ENCODE results near the gene WHRN.

The WHRN gene

DNA sequence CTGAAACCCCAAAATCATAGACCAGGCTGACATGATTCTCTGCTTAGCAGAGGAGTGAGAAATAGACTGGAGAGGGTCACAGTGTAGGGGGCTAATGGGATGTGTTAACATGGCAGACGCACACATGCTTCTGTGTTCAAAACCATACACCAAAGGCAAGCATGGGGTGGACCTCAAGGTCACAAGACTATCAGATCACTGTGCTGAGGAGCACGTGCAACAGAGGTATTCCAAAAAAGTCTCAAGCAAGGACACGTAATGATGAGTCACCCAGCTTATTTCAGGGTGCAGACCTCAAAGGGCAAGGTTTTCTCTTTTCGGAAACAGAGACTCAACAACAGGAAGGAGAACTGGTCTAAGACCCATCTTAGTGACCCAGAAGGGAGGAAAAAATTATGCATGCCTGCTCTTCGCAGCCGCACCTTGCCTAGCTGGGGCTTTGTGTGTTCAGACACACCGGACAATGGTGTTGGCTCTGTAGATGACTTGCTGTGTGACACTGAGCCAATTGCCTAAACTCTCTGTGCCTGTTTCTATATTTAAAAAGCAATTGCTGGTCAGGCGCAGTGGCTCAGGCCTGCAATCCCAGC is 20.3 kb downstream of the WHRN start:
- no peak overlapping the region for H3K4me3 ChIP-seq (ENCODE audit: low read length)
- DNase-seq (ENCODE audit: low read depth), result peak; percentile 72
- TF ChIP-seq, protein P1, sequence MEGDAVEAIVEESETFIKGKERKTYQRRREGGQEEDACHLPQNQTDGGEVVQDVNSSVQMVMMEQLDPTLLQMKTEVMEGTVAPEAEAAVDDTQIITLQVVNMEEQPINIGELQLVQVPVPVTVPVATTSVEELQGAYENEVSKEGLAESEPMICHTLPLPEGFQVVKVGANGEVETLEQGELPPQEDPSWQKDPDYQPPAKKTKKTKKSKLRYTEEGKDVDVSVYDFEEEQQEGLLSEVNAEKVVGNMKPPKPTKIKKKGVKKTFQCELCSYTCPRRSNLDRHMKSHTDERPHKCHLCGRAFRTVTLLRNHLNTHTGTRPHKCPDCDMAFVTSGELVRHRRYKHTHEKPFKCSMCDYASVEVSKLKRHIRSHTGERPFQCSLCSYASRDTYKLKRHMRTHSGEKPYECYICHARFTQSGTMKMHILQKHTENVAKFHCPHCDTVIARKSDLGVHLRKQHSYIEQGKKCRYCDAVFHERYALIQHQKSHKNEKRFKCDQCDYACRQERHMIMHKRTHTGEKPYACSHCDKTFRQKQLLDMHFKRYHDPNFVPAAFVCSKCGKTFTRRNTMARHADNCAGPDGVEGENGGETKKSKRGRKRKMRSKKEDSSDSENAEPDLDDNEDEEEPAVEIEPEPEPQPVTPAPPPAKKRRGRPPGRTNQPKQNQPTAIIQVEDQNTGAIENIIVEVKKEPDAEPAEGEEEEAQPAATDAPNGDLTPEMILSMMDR (conservative IDR thresholded peaks at IDR 0.05; ENCODE audit: low read length), result no peak

DNA sequence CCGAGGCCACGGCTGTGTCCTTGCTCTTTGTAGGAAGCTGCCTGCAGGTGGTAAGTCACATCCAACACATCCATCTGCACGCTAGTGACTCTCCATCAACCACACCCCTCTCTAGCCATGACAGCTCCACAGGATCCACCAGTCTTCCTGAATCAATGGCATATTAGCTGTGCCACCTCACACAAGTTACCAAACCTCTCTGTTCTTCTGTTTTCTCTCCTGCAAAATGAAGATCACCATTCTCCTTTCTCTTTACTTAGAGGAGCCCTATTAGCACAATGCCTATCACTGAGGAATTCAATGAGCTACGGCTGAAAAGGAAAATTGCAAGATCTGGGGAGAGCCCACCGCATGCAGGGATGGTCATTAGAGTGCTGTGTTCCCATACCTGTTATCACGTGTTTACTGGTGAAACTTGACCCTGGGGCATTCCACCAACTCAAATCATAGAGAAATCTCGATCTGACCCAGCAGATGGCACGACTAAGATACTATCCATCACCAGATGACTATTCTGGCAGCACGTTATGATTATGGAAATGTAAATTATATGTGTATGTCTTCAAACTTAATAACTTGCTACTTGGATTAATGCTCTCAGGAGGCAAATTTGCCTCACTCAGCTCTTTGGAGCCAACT is 20.9 kb downstream of the WHRN start:
- TF ChIP-seq, protein P1 (conservative IDR thresholded peaks at IDR 0.05; ENCODE audit: low read length), result no peak
- no peak overlapping the region for H3K4me3 ChIP-seq (ENCODE audit: low read length)
- no peak for DNase-seq (ENCODE audit: low read depth)

DNA sequence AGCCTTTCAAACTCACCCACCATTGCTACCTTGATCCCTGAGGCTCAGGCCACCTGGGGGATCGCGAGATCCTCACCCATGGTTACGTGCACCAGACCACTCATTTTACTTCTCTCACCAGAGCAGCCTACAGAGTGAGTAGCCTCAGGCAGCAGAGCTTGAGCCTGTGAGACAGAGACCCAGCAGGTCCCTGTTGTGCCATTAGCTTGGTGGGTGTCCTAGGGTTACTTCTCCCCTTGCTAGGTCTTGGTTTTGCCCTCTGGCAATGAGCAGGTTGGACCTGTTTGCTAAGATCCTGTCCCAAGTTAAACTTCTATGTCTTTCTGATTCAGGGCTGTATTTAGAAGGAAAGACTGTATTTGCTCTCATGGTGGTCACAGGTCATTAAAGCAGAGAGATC is 21.8 kb downstream of the WHRN start:
- H3K4me3 ChIP-seq (ENCODE audit: low read length), result no peak overlapping the region
- TF ChIP-seq, protein P1 (conservative IDR thresholded peaks at IDR 0.05; ENCODE audit: low read length), result no peak
- no peak for DNase-seq (ENCODE audit: low read depth)

DNA sequence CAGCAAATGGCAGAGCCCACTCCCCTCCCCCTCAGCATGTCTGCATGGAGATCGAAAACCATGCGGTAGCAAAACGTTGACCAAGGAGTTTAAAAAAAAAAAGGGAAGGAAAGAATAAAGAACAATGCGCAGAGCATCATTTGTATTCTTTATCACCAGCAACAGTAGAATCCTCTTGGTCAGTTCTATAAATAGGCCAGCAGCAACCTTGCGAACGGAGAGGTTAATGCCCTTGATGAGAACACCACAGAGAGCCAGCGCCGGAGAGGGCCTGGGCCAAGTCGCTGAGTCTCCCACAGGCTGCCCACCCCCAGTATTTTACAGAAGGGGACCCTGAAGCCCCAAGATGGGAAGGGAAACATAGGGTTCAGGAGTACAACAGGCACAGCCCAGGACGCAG is 22.7 kb downstream of the WHRN start:
- DNase-seq (ENCODE audit: low read depth), result no peak
- TF ChIP-seq, protein P1 (conservative IDR thresholded peaks at IDR 0.05; ENCODE audit: low read length), result no peak
- H3K4me3 ChIP-seq (ENCODE audit: low read length), result no peak overlapping the region

DNA sequence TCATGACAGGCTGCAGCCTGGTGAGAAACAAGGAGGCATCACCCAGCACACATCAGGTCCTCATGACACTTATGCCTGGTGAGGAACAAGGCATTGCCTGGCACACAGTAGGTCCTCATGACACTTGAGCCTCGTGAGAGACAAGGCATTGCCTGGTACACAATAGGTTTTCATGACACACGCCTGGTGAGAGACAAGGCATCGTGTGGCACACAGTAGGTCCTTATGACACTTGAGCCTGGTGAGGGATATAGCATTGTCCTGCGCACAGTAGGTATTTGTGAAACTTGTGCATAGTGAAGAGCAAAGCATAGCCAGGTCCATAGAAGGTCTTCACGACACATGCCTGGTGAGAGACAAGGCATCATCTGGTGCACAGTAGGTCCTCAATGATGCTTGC is 23.5 kb downstream of the WHRN start:
- DNase-seq (ENCODE audit: low read depth), result no peak
- no peak overlapping the region for H3K4me3 ChIP-seq (ENCODE audit: low read length)
- TF ChIP-seq, protein P1 (conservative IDR thresholded peaks at IDR 0.05; ENCODE audit: low read length), result no peak

DNA sequence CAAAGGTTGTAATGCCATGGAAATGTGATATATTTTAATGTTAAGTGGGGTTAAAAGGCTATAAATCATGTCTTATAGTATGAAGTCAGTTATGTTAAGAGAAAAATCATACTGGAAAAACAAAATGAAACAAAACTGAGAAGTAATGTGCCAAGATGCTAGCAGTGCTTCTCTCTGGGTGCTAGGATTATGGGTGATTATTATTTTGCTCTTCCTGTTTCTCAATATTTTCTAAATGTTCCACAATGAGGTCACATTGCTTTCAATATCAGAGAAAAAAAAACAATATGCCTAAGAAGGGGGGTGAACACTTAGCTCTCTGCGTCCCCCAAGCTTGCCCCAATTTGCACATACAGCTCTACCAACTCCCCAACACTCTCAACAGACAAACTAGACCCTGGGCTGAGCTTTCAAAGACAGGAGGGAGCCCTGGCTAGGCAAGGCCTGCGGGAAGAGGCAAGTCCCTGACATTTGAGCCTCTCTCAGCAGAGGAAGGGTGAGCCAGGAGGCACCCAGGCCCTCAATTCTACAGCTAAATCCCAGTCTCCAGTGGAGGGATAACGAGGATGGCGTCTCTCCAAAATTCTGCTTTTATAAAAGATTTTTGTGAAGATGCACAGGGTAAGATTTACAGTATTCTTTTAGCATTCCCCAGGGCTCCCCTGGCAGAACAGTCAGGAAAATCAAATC is 24.4 kb downstream of the WHRN start:
- no peak for DNase-seq (ENCODE audit: low read depth)
- H3K4me3 ChIP-seq (ENCODE audit: low read length), result no peak overlapping the region
- TF ChIP-seq, protein P1 (conservative IDR thresholded peaks at IDR 0.05; ENCODE audit: low read length), result no peak

DNA sequence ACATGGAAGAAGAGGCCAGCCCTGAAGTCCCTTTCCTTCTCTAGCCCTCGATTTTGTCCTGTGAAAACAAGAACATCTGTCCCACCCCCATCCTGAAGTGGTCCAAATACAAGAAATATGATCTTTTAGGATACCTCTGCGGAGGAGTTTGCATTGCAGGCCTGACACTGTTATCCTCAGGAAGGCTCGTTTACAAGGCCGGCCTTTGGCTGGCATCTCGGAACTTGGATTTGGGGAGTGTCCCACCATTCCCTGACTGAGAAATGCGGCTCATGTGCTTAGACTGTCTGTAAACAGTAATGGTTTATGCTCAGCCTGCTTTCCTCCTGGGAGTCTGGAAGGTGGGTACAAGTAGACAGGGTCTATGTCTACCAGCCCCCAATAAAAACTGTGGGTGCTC is 26.4 kb downstream of the WHRN start:
- no peak for DNase-seq (ENCODE audit: low read depth)
- no peak overlapping the region for H3K4me3 ChIP-seq (ENCODE audit: low read length)
- TF ChIP-seq, protein P1 (conservative IDR thresholded peaks at IDR 0.05; ENCODE audit: low read length), result no peak
